Measurements from ENCODE around the gene EHBP1.
"Not testable (repeated sequence)": the region's sequence is repeated elsewhere in the genome, so short reads cannot be mapped to it uniquely, and the experiment has no call there.

The EHBP1 gene

DNA sequence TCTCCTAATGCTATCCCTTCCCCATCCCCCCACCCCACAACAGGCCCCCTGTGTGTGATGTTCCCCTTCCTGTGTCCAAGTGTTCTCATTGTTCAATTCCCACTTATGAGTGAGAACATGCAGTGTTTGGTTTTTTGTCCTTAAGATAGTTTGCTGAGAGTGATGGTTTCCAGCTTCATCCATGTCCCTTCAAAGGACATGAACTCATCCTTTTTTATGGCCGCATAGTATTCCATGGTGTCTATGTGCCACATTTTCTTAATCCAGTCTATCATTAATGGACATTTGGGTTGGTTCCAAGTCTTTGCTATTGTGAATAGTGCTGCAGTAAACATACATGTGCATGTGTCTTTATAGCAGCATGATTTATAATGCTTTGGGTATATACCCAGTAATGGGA, 43.6 kb downstream of the EHBP1 start:
- H3K9me3 ChIP-seq (ENCODE audit: control insufficient read depth, insufficient read depth, low read length); H3K36me3 ChIP-seq (ENCODE audit: control insufficient read depth, insufficient read depth, low read length); H3K4me3 ChIP-seq (ENCODE audit: low read depth, low read length); H3K27me3 ChIP-seq (ENCODE audit: control insufficient read depth, insufficient read depth, low read length); H3K27ac ChIP-seq (ENCODE audit: low read depth, low read length); H3K9ac ChIP-seq (ENCODE audit: low read depth, low read length): not testable (repeated sequence)
- H3K4me1 ChIP-seq (ENCODE audit: control insufficient read depth, insufficient read depth, low read length), result peaks cover 16% of the 10 kb centered on the region

DNA sequence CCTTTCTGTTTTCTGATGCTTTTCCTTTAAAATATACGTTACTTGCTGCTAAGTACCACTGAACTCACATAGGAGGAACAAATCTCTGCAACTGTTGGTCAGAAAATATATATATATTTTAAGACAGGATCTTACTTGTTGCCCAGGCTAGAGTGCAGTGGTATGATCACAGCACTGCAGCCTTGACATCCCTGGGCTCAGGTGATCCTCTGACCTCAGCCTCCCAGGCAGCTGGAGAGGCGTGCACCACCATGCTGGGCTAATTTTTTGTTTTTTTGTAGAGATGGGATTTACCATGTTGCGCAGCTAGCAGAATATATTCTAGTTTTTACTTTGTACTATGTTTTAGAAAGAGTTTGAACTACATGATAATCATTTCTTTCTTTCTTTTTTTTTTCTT, 51.5 kb downstream of the EHBP1 start:
- H3K27ac ChIP-seq (ENCODE audit: low read depth, low read length), result no peak overlapping the region
- no peak overlapping the region for H3K9ac ChIP-seq (ENCODE audit: low read depth, low read length)
- H3K36me3 ChIP-seq (ENCODE audit: control insufficient read depth, insufficient read depth, low read length), result no peaks in the 10 kb centered on the region; the same call in 1 of the 2 replicates
- H3K4me1 ChIP-seq (ENCODE audit: control insufficient read depth, insufficient read depth, low read length), result no peaks in the 10 kb centered on the region
- no peak overlapping the region for H3K4me3 ChIP-seq (ENCODE audit: low read depth, low read length)
- peaks cover 15% of the 10 kb centered on the region for H3K9me3 ChIP-seq (ENCODE audit: control insufficient read depth, insufficient read depth, low read length)
- no peaks in the 10 kb centered on the region for H3K27me3 ChIP-seq (ENCODE audit: control insufficient read depth, insufficient read depth, low read length)

- H3K27me3 ChIP-seq (ENCODE audit: control insufficient read depth, insufficient read depth, low read length), result no peaks in the 10 kb centered on the region
- H3K4me3 ChIP-seq (ENCODE audit: low read depth, low read length), result no peak overlapping the region
- H3K9me3 ChIP-seq (ENCODE audit: control insufficient read depth, insufficient read depth, low read length), result peaks cover 6% of the 10 kb centered on the region
- H3K27ac ChIP-seq (ENCODE audit: low read depth, low read length), result no peak overlapping the region
- no peaks in the 10 kb centered on the region for H3K4me1 ChIP-seq (ENCODE audit: control insufficient read depth, insufficient read depth, low read length)
- no peak overlapping the region for H3K9ac ChIP-seq (ENCODE audit: low read depth, low read length)
- no peaks in the 10 kb centered on the region; the same call in 1 of the 2 replicates for H3K36me3 ChIP-seq (ENCODE audit: control insufficient read depth, insufficient read depth, low read length)
Measured at GRCh38 chr2:62760026-62760425, 54.5 kb downstream of the EHBP1 start.

- no peak overlapping the region for H3K27ac ChIP-seq (ENCODE audit: low read depth, low read length)
Measured at GRCh38 chr2:62760555-62760954, 55.0 kb downstream of the EHBP1 start.

GRCh38 chr2:62765619-62766376, 60.3 kb downstream of the EHBP1 start:
- no peaks in the 10 kb centered on the region for H3K9me3 ChIP-seq (ENCODE audit: control insufficient read depth, insufficient read depth, low read length)
- H3K36me3 ChIP-seq (ENCODE audit: control insufficient read depth, insufficient read depth, low read length), result no peaks in the 10 kb centered on the region
- H3K4me3 ChIP-seq (ENCODE audit: low read depth, low read length), result no peak overlapping the region
- H3K27me3 ChIP-seq (ENCODE audit: control insufficient read depth, insufficient read depth, low read length), result no peaks in the 10 kb centered on the region
- no peaks in the 10 kb centered on the region for H3K4me1 ChIP-seq (ENCODE audit: control insufficient read depth, insufficient read depth, low read length)
- no peak overlapping the region for H3K9ac ChIP-seq (ENCODE audit: low read depth, low read length)
- H3K27ac ChIP-seq (ENCODE audit: low read depth, low read length), result no peak overlapping the region

More at GRCh38 chr2:62760555-62760954, 55.0 kb downstream of the EHBP1 start:
- H3K4me1 ChIP-seq (ENCODE audit: control insufficient read depth, insufficient read depth, low read length), result no peaks in the 10 kb centered on the region
- no peaks in the 10 kb centered on the region for H3K27me3 ChIP-seq (ENCODE audit: control insufficient read depth, insufficient read depth, low read length)
- H3K9ac ChIP-seq (ENCODE audit: low read depth, low read length), result no peak overlapping the region
- no peak overlapping the region for H3K4me3 ChIP-seq (ENCODE audit: low read depth, low read length)
- H3K9me3 ChIP-seq (ENCODE audit: control insufficient read depth, insufficient read depth, low read length), result peaks cover 3% of the 10 kb centered on the region; the same call in 1 of the 2 replicates
- H3K36me3 ChIP-seq (ENCODE audit: control insufficient read depth, insufficient read depth, low read length), result no peaks in the 10 kb centered on the region; the same call in 1 of the 2 replicates

DNA sequence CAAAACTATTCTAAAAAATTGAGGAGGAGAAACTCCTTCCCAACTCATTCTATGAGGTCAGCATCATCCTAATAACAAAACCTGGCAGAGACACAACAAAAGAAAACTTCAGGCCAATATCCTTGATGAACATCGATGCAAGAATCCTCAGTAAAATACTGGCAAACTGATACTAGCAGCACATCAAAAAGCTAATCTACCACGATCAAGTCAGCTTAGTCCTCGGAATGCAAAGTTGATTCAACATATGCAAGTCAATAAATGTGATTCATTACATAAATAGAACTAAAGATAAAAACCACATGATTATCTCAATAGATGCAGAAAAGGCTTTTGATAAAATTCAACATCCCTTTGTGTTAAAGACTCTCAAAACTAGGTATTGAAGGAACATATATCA, 63.1 kb downstream of the EHBP1 start:
- H3K36me3 ChIP-seq (ENCODE audit: control insufficient read depth, insufficient read depth, low read length), result no peaks in the 10 kb centered on the region
- no peak overlapping the region for H3K4me3 ChIP-seq (ENCODE audit: low read depth, low read length)
- H3K9ac ChIP-seq (ENCODE audit: low read depth, low read length), result no peak overlapping the region
- no peak overlapping the region for H3K27ac ChIP-seq (ENCODE audit: low read depth, low read length)
- H3K9me3 ChIP-seq (ENCODE audit: control insufficient read depth, insufficient read depth, low read length), result no peaks in the 10 kb centered on the region
- H3K27me3 ChIP-seq (ENCODE audit: control insufficient read depth, insufficient read depth, low read length), result no peaks in the 10 kb centered on the region
- H3K4me1 ChIP-seq (ENCODE audit: control insufficient read depth, insufficient read depth, low read length), result no peaks in the 10 kb centered on the region

GRCh38 chr2:62770629-62771028, 65.1 kb downstream of the EHBP1 start:
- Histone ChIP-seq H3K4me1 (ENCODE audit: control insufficient read depth, insufficient read depth, low read length) (no peaks in the 10 kb centered on the region), H3K36me3 (ENCODE audit: control insufficient read depth, insufficient read depth, low read length) (no peaks in the 10 kb centered on the region), H3K27ac (ENCODE audit: low read depth, low read length) (no peak overlapping the region), H3K4me3 (ENCODE audit: low read depth, low read length) (no peak overlapping the region), H3K9ac (ENCODE audit: low read depth, low read length) (no peak overlapping the region), H3K9me3 (ENCODE audit: control insufficient read depth, insufficient read depth, low read length) (no peaks in the 10 kb centered on the region), H3K27me3 (ENCODE audit: control insufficient read depth, insufficient read depth, low read length) (no peaks in the 10 kb centered on the region)

DNA sequence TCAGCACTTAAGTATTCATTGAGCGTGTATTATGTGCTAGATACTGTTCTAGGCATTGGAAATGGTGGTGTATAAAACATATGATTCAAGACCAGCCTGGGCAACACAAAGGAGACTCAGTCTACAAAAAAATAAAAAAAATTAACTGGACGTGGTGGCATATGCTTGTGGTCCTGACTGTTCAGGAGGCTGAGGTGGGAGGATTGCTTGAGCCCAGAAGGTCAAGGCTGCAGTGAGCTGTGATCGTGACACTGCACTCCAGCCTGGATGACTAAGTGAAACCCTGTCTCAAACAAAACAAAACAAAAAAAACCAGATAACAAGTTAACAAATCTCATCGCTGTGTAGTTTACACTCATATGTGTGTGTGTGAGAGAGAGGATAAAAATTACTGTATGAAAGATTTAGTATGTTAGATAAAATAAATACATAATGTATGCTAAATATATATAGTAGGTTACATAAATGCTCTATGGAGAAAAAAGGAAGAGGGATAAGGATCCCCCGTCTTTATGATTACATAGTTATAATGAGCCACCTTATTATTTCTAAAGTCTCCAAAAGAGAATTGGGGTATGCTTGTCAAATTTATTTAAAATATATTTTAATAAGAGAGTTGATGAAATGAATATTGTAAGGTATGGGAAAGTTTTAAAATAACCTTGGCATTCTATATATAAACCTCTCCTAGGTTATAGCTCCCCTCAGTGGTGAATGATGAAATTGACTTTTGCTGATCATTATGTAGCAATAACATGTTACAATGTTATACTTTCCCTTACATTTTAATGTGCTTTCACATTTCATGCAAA, 69.2 kb downstream of the EHBP1 start:
- Histone ChIP-seq H3K27me3 (ENCODE audit: control insufficient read depth, insufficient read depth, low read length) (no peaks in the 10 kb centered on the region), H3K27ac (ENCODE audit: low read depth, low read length) (no peak overlapping the region), H3K9me3 (ENCODE audit: control insufficient read depth, insufficient read depth, low read length) (no peaks in the 10 kb centered on the region), H3K9ac (ENCODE audit: low read depth, low read length) (no peak overlapping the region), H3K4me3 (ENCODE audit: low read depth, low read length) (no peak overlapping the region), H3K4me1 (ENCODE audit: control insufficient read depth, insufficient read depth, low read length) (peaks cover 8% of the 10 kb centered on the region), H3K36me3 (ENCODE audit: control insufficient read depth, insufficient read depth, low read length) (no peaks in the 10 kb centered on the region)

- H3K9ac ChIP-seq (ENCODE audit: low read depth, low read length), result no peak overlapping the region
- H3K9me3 ChIP-seq (ENCODE audit: control insufficient read depth, insufficient read depth, low read length), result no peaks in the 10 kb centered on the region
- H3K36me3 ChIP-seq (ENCODE audit: control insufficient read depth, insufficient read depth, low read length), result no peaks in the 10 kb centered on the region
- no peak overlapping the region for H3K4me3 ChIP-seq (ENCODE audit: low read depth, low read length)
- H3K27me3 ChIP-seq (ENCODE audit: control insufficient read depth, insufficient read depth, low read length), result no peaks in the 10 kb centered on the region
- no peak overlapping the region for H3K27ac ChIP-seq (ENCODE audit: low read depth, low read length)
- peaks cover 8% of the 10 kb centered on the region for H3K4me1 ChIP-seq (ENCODE audit: control insufficient read depth, insufficient read depth, low read length)
Measured at GRCh38 chr2:62775367-62775668, 69.8 kb downstream of the EHBP1 start.

GRCh38 chr2:62783679-62784078, 78.2 kb downstream of the EHBP1 start:
- H3K27ac ChIP-seq (ENCODE audit: low read depth, low read length), result no peak overlapping the region
- peaks cover 8% of the 10 kb centered on the region for H3K4me1 ChIP-seq (ENCODE audit: control insufficient read depth, insufficient read depth, low read length)
- H3K9me3 ChIP-seq (ENCODE audit: control insufficient read depth, insufficient read depth, low read length), result peaks cover 7% of the 10 kb centered on the region
- H3K9ac ChIP-seq (ENCODE audit: low read depth, low read length), result no peak overlapping the region
- no peaks in the 10 kb centered on the region for H3K36me3 ChIP-seq (ENCODE audit: control insufficient read depth, insufficient read depth, low read length)
- H3K27me3 ChIP-seq (ENCODE audit: control insufficient read depth, insufficient read depth, low read length), result no peaks in the 10 kb centered on the region
- no peak overlapping the region for H3K4me3 ChIP-seq (ENCODE audit: low read depth, low read length)

- H3K27me3 ChIP-seq (ENCODE audit: control insufficient read depth, insufficient read depth, low read length), result no peaks in the 10 kb centered on the region
- peaks cover 7% of the 10 kb centered on the region for H3K9me3 ChIP-seq (ENCODE audit: control insufficient read depth, insufficient read depth, low read length)
- no peaks in the 10 kb centered on the region for H3K36me3 ChIP-seq (ENCODE audit: control insufficient read depth, insufficient read depth, low read length)
- H3K4me3 ChIP-seq (ENCODE audit: low read depth, low read length), result no peak overlapping the region
- H3K9ac ChIP-seq (ENCODE audit: low read depth, low read length), result no peak overlapping the region
- no peak overlapping the region for H3K27ac ChIP-seq (ENCODE audit: low read depth, low read length)
- peaks cover 1% of the 10 kb centered on the region for H3K4me1 ChIP-seq (ENCODE audit: control insufficient read depth, insufficient read depth, low read length)
Measured at GRCh38 chr2:62784341-62784740, 78.8 kb downstream of the EHBP1 start.
